Endothelial cell of umbilical vein (primary cell): ENCODE results near the gene TARM1.

Experiments
- FOS ChIP-seq: IDR thresholded peaks from 2 replicates; pipeline ENCODE4 v1.6.1; 2011; ENCODE audit warnings: mild to moderate bottlenecking, low read length, moderate library complexity, borderline replicate concordance; ENCODE audit not compliant: insufficient read depth
- POLR2A ChIP-seq: IDR thresholded peaks from 2 replicates; pipeline ENCODE4 v1.6.1; 2012; ENCODE audit warnings: low read depth, mild to moderate bottlenecking, control low read depth, low read length
- POLR2AphosphoS5 ChIP-seq: IDR thresholded peaks from 2 replicates; pipeline ENCODE4 v1.6.1; 2012; ENCODE audit warnings: low read depth, mild to moderate bottlenecking, control low read depth, low read length, moderate library complexity; ENCODE audit not compliant: insufficient read depth
- TF ChIP-seq, protein P1 (sequence below), 2 donors: IDR thresholded peaks; 1 replicate in 1 of 2; 2 replicates in 1 of 2; pipeline ENCODE4 v1.5.1; 2011; ENCODE audit warnings: low read length in 2 of 2, mild to moderate bottlenecking in 2 of 2, moderate library complexity in 2 of 2, control low read depth in 1 of 2, inconsistent platforms in 1 of 2, low read depth in 1 of 2; ENCODE audit not compliant: insufficient read depth in 1 of 2; ENCODE audit errors: extremely low read depth in 1 of 2
- TF ChIP-seq, protein P2 (sequence below): IDR thresholded peaks from 2 replicates; pipeline ENCODE4 v1.6.1; 2011; ENCODE audit not compliant: insufficient read depth, insufficient read length

DNA sequence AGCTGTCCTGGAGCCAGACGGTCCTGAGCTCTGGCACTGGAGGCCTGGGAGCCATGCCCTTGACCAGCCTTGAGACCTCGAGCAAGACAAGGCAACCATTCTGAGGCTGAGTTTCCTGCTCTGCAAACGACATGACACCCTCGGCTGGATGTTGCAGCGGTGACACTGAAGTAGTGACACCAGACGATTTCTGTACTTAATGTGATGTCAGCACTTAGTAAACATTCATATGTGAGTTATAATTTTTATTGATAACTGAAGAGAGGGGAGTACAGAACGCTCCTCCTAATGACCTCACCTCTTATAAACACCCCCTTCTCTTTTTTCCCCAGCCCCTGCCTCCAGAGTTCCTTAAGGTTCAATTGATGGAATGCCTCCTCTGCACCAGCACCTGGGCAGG lies 27.3 kb upstream of the TARM1 start:
- no peak for TF ChIP-seq POLR2A
- TF ChIP-seq, protein P1, sequence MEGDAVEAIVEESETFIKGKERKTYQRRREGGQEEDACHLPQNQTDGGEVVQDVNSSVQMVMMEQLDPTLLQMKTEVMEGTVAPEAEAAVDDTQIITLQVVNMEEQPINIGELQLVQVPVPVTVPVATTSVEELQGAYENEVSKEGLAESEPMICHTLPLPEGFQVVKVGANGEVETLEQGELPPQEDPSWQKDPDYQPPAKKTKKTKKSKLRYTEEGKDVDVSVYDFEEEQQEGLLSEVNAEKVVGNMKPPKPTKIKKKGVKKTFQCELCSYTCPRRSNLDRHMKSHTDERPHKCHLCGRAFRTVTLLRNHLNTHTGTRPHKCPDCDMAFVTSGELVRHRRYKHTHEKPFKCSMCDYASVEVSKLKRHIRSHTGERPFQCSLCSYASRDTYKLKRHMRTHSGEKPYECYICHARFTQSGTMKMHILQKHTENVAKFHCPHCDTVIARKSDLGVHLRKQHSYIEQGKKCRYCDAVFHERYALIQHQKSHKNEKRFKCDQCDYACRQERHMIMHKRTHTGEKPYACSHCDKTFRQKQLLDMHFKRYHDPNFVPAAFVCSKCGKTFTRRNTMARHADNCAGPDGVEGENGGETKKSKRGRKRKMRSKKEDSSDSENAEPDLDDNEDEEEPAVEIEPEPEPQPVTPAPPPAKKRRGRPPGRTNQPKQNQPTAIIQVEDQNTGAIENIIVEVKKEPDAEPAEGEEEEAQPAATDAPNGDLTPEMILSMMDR (IDR thresholded peaks at IDR 0.05; ENCODE audit: extremely low read depth in 1 of 2, insufficient read depth in 1 of 2, low read depth in 1 of 2, low read length in 2 of 2), result no peak
- TF ChIP-seq, protein P2, sequence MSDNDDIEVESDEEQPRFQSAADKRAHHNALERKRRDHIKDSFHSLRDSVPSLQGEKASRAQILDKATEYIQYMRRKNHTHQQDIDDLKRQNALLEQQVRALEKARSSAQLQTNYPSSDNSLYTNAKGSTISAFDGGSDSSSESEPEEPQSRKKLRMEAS, result no peak
- TF ChIP-seq POLR2AphosphoS5, result no peak
- no peak for TF ChIP-seq FOS
